Stimulated activated effector memory CD8-positive, alpha-beta T cell treated with anti-CD3 and anti-CD28 coated beads, Interleukin-12 subunit alpha, Interleukin-12 subunit beta, amount 100 ng/mL, for 72 hours (primary cell): ENCODE measurements around the gene NAP1L1.
A peak's percentile ranks its signal among the peaks of the same experiment; 100 is the strongest.

Experiments used
- ATAC-seq: fragments of 150-1000 bp; cut with Tn5 transposase; 2 replicates; pipeline ENCODE4 v1.10.0; 2021
- DNase-seq, 2 donors: peaks; one replicate each; pipeline ENCODE4 v3.0.0; 2021 to 2022; ENCODE audit warnings: low spot score in 2 of 2
- H3K27ac Mint-ChIP-seq: one replicate; pipeline ENCODE4 v1.8.0; 2022; ENCODE audit warnings: mild to moderate bottlenecking, mixed read lengths
- H3K36me3 Mint-ChIP-seq: one replicate; pipeline ENCODE4 v1.8.0; 2022; ENCODE audit warnings: mild to moderate bottlenecking, mixed read lengths
- H3K4me1 Mint-ChIP-seq: one replicate; pipeline ENCODE4 v1.8.0; 2022; ENCODE audit warnings: mixed read lengths
- H3K4me3 Mint-ChIP-seq: one replicate; pipeline ENCODE4 v1.8.0; 2022; ENCODE audit warnings: mild to moderate bottlenecking, mixed read lengths
- H3K9me3 Mint-ChIP-seq: one replicate; pipeline ENCODE4 v1.8.0; 2022; ENCODE audit warnings: mixed read lengths

The NAP1L1 gene

GRCh38 chr12:76072568-76072967, 11.9 kb downstream of the NAP1L1 start:
- H3K27ac Mint-ChIP-seq = no peak overlapping the region
- no peak for DNase-seq
- H3K9me3 Mint-ChIP-seq = no peaks in the 10 kb centered on the region
- H3K36me3 Mint-ChIP-seq = peaks cover 87% of the 10 kb centered on the region
- H3K4me1 Mint-ChIP-seq = peaks cover 57% of the 10 kb centered on the region
- no peak overlapping the region for H3K4me3 Mint-ChIP-seq
- no peak for ATAC-seq

DNA sequence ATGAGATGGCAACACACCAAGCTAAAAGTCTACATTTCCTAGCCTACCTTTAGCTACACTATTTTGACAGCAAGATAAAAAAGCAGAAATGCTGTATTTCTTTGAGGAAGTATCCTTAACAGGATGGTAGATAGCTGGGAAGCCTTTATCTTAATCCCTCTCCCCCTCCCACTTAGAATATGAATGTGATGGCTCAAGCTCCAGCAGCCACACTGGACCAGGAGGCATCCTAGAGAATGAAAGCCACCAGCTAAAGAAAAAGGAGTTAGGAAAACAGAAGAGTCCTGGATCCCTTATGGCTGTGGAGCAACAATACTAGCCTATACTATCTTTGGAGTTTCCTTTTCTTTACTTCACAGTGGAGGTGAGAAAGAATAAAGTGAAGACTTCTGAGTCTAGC, 15.1 kb downstream of the NAP1L1 start:
- peaks cover 39% of the 10 kb centered on the region for H3K4me1 Mint-ChIP-seq
- ATAC-seq = no peak
- no peak for DNase-seq
- peak overlapping the region; percentile 20 for H3K27ac Mint-ChIP-seq
- no peak overlapping the region for H3K4me3 Mint-ChIP-seq
- peaks cover 100% of the 10 kb centered on the region for H3K36me3 Mint-ChIP-seq
- peaks cover 11% of the 10 kb centered on the region for H3K9me3 Mint-ChIP-seq

DNA sequence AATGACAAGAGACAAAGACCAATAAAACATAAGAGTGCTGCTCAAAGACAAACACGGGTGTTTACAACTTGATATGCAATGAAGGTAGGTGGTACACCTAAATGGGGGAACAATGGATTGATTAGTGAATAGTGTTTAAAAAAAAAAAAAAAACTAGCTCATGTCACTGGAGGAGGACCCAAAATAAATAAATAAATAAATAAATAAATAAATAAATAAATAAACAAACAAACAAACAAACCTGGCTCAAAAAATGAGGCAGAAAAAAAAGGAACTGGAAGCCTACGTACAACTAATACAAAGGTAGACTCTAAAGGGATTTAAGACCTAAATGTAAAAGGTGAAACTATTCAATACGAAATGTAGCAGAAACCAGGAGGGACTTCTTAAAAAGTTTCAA, 18.6 kb downstream of the NAP1L1 start:
- no peak for DNase-seq
- ATAC-seq = no peak
- H3K4me3 Mint-ChIP-seq = no peak overlapping the region
- H3K27ac Mint-ChIP-seq = no peak overlapping the region
- H3K36me3 Mint-ChIP-seq = peaks cover 100% of the 10 kb centered on the region
- peaks cover 38% of the 10 kb centered on the region for H3K4me1 Mint-ChIP-seq
- peaks cover 11% of the 10 kb centered on the region for H3K9me3 Mint-ChIP-seq

DNA sequence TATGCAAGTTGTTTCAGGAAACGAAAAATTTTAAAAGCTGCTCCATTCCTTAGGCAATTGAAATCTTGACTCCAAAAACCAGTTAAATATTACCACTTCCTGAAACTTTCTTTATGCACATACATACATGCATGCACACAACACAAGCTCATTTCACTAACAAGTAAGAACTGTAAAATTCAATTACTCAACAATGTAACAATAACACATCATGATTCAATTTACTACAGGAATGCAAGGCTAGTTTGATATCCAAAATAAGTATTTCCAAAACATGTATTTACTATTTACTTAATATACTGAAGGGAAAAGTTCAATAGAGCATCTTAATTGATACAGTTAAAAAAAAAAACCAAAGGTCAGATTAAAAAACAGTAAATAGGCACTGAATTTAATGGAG, 19.6 kb downstream of the NAP1L1 start:
- no peak for ATAC-seq
- no peak for DNase-seq
- peaks cover 100% of the 10 kb centered on the region for H3K36me3 Mint-ChIP-seq
- H3K9me3 Mint-ChIP-seq = peaks cover 11% of the 10 kb centered on the region
- peaks cover 31% of the 10 kb centered on the region for H3K4me1 Mint-ChIP-seq
- H3K4me3 Mint-ChIP-seq = no peak overlapping the region
- no peak overlapping the region for H3K27ac Mint-ChIP-seq

GRCh38 chr12:76060111-76060510, 24.4 kb downstream of the NAP1L1 start:
- DNase-seq (no peak), ATAC-seq (no peak)
- Mint-ChIP-seq H3K4me3 (no peak overlapping the region), H3K36me3 (peaks cover 100% of the 10 kb centered on the region), H3K27ac (no peak overlapping the region), H3K4me1 (peaks cover 27% of the 10 kb centered on the region), H3K9me3 (peaks cover 4% of the 10 kb centered on the region)

DNA sequence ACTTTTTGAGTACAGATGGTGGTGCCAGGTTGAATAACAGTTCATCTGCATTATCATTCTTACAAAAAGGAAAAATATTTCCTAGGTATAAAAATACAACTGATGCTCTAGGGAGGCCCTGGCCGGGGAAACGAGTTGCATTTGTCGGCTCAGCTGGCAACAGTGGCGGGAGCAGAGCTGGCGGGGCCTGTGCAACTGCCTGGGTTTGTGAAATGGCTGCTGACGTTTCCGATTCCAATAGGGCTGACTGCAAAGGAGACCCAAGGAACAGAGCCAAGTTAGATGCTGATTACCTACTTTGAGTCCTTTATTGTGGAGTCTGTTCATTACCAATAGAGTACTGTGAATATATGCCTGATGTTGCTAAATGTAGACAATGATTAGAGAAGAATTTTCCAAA, 27.2 kb downstream of the NAP1L1 start:
- ATAC-seq (no peak), DNase-seq (no peak)
- Mint-ChIP-seq H3K36me3 (peaks cover 100% of the 10 kb centered on the region), H3K4me3 (no peak overlapping the region), H3K9me3 (no peaks in the 10 kb centered on the region), H3K27ac (no peak overlapping the region), H3K4me1 (peaks cover 14% of the 10 kb centered on the region)

DNA sequence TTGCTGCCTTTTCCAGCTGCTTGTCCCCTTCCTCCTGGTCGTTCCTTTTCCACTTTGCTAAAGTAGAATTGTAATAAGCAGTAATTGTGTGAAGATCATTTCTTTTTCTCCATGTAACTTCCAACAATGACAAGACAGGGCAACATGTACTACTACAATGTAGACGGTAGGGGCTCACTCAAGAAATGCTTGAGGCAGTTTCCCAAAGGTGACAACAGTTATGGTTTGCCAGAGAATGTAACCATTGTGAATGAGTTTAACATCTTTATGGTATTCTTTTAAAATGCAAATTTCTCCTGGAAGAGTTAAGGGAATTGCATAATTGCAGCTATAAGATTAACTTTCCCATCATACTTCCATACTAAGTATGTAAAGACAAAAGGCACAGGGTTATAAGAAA, 29.1 kb downstream of the NAP1L1 start:
- no peaks in the 10 kb centered on the region for H3K9me3 Mint-ChIP-seq
- H3K27ac Mint-ChIP-seq = no peak overlapping the region

GRCh38 chr12:76049575-76050251, 34.8 kb downstream of the NAP1L1 start:
- Mint-ChIP-seq H3K4me3 (no peak overlapping the region), H3K27ac (peak overlapping the region; percentile 44), H3K9me3 (no peaks in the 10 kb centered on the region), H3K36me3 (peaks cover 100% of the 10 kb centered on the region), H3K4me1 (no peaks in the 10 kb centered on the region)
- peak; percentile 67 for ATAC-seq
- no peak for DNase-seq

More for the DNA sequence above, 29.1 kb downstream of the NAP1L1 start:
- DNase-seq (no peak), ATAC-seq (no peak)
- Mint-ChIP-seq H3K4me3 (no peak overlapping the region), H3K36me3 (peaks cover 100% of the 10 kb centered on the region), H3K4me1 (peaks cover 6% of the 10 kb centered on the region)

DNA sequence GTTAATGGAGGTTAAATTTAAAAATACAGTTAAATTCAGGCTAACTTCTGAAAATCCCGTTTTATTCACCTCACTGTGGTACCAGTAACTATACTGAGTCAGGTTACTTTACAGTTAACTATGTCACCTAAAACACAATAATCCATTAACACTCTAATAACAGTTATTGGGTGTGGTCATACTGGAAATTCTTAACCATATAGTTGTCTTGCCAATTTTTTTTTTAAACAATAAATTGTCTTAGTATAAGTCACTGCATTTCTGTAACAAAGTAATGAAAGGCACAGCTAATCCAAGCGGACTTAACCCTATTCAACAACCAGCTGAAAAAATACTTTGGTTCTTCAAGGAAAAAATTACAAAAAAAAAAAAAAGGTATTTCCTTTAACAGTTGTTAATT, 36.7 kb downstream of the NAP1L1 start:
- H3K27ac Mint-ChIP-seq = no peak overlapping the region
- no peaks in the 10 kb centered on the region for H3K9me3 Mint-ChIP-seq
- ATAC-seq (no peak), DNase-seq (no peak)
- H3K36me3 Mint-ChIP-seq = peaks cover 99% of the 10 kb centered on the region
- no peaks in the 10 kb centered on the region for H3K4me1 Mint-ChIP-seq
- no peak overlapping the region for H3K4me3 Mint-ChIP-seq

- Mint-ChIP-seq H3K36me3 (peaks cover 92% of the 10 kb centered on the region), H3K4me3 (no peak overlapping the region), H3K4me1 (no peaks in the 10 kb centered on the region), H3K9me3 (no peaks in the 10 kb centered on the region), H3K27ac (peak overlapping the region; percentile 20)
- ATAC-seq (no peak), DNase-seq (no peak)
Measured at GRCh38 chr12:76047060-76047459, 37.4 kb downstream of the NAP1L1 start.

DNA sequence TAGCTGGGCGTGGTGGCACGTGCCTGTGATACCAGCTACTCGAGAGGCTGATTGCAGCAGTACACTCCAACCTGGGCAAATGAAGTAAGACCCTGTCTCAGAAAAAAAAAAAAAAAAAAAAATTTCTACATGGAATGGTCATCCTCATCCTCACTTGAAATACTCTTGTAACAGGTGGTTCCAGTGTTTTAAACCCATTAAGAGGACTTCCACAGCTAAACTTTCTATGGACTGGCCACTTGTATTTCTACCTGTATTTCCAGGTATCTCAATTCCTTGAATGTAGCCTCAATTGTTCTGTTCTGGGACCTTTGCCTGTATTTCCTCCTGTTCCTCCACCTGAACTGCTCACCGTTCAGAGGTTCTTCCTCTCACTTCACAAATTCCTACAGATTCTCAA, 41.1 kb downstream of the NAP1L1 start:
- no peak for DNase-seq
- Mint-ChIP-seq H3K9me3 (no peaks in the 10 kb centered on the region), H3K4me3 (no peak overlapping the region), H3K4me1 (no peaks in the 10 kb centered on the region), H3K36me3 (peaks cover 55% of the 10 kb centered on the region), H3K27ac (no peak overlapping the region)
- ATAC-seq = no peak

DNA sequence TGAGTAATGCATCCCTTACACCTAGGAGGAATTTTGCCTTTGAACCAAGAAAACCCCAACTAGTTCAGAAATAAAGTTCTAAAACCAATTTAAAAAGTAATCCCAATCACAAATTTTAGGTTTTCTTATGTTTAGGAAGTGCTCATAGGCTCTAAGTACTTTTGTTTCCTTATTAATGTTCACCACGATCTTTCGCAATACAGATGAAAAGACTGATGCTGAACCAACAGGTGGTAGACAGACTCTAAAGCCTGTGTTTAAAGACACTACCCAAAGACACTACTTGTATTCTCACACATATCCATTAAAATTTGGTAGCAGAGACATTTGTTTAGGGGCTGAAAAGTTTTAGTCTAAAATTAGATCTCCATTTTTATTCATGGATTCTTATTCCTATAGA, 42.3 kb downstream of the NAP1L1 start:
- Mint-ChIP-seq H3K36me3 (peaks cover 43% of the 10 kb centered on the region), H3K4me3 (no peak overlapping the region), H3K27ac (no peak overlapping the region), H3K4me1 (peaks cover 8% of the 10 kb centered on the region), H3K9me3 (no peaks in the 10 kb centered on the region)
- no peak for ATAC-seq
- no peak for DNase-seq

GRCh38 chr12:76041406-76041805, 43.1 kb downstream of the NAP1L1 start:
- Mint-ChIP-seq H3K36me3 (peaks cover 36% of the 10 kb centered on the region), H3K9me3 (no peaks in the 10 kb centered on the region), H3K4me1 (peaks cover 10% of the 10 kb centered on the region), H3K27ac (no peak overlapping the region), H3K4me3 (no peak overlapping the region)
- DNase-seq (no peak), ATAC-seq (no peak)

GRCh38 chr12:76040461-76040860, 44.0 kb downstream of the NAP1L1 start:
- H3K4me3 Mint-ChIP-seq = no peak overlapping the region
- ATAC-seq = no peak
- H3K36me3 Mint-ChIP-seq = peaks cover 26% of the 10 kb centered on the region
- H3K9me3 Mint-ChIP-seq = no peaks in the 10 kb centered on the region
- no peak overlapping the region for H3K27ac Mint-ChIP-seq
- DNase-seq = no peak
- H3K4me1 Mint-ChIP-seq = peaks cover 15% of the 10 kb centered on the region

DNA sequence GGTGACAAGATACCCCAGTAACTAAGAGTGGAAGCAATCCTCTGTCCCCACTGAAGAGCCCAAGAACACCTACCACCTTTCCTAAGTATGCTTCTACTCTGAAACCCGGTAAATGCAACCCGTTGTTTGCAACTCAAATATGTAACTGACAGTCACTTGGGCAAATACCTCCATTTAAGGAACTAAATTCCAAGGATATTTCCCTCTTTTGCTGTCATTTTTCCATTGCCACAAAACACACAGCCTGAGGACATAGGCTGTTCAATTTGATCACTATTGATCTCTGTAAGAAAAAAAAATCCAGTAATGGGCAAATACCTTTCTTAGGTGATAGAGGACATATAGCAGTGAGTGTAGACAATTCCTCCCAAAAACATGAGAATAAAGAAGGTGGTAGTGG, 46.3 kb downstream of the NAP1L1 start:
- Mint-ChIP-seq H3K4me1 (peaks cover 34% of the 10 kb centered on the region), H3K4me3 (no peak overlapping the region), H3K27ac (no peak overlapping the region), H3K9me3 (no peaks in the 10 kb centered on the region), H3K36me3 (peaks cover 3% of the 10 kb centered on the region)
- no peak for DNase-seq
- ATAC-seq = no peak

DNA sequence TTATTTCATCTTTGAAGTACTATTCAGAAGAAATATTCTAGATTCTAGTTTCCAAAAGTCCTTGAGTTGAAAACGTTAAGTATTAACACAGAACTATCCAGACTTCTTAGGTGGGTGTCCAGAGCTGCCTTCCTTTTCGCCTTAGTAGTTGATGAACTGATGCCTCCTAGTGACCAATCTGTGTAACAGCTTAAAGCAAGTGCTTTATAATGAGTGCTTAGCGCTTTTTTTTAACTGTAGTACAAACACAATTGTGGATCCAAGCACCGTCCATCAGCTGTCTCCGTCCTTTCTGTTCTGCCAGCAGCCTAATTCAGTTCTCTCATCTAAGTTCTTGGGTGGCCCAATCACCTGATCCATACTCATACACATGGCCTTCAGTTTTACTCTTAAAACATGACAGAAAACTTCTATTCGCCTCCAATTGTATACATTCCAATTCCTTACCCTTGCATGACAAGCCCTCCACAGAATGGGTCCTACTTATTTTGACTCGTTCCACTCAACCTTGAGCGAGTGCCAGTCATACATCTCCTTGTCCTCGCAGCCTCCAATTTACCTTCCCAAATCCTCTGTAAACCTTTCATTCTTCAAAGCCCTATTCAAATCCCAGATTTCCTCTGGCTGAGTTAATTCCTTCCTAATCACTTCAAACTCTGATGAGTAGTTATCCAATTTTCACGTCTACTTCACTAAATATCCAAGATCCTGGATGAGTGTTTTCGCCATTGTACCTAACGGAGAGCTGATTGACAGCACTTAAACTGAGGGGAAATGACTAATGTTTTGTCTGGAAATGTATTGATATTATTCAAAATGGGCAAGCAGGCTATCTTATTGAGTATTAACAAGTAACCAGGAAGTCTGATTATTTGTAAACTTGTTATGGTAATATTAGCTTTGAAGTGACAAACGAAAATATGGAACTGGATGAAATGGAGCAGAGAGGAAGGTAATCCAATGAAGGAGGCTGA, 47.1 kb downstream of the NAP1L1 start:
- H3K9me3 Mint-ChIP-seq = no peaks in the 10 kb centered on the region
- DNase-seq = no peak
- peaks cover 4% of the 10 kb centered on the region for H3K36me3 Mint-ChIP-seq
- H3K4me1 Mint-ChIP-seq = peaks cover 41% of the 10 kb centered on the region
- ATAC-seq = peak; percentile 76
- H3K27ac Mint-ChIP-seq = peak overlapping the region; percentile 24
- no peak overlapping the region for H3K4me3 Mint-ChIP-seq
